Measurements from ENCODE around the gene TEX48.

DNA sequence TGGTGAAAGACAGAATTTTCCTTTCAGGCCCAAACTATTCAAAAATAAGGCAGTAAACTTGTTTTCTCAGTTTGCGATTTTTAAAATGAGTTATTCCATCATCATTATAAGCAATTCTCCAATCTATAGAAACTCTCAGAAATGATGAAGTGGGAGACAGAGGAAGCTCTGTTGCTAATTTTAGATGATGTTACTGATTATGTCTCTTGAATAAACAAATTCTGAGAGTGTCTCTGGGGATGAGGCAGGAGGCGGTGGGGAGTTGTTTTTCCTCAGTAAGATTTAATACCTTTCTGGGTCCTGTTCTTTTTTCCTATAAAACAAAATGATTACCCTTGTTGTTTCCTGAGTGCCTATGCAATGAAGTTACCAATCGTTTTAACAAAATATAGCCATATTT lies 43.9 kb upstream of the TEX48 start:
- TF ChIP-seq SIN3A (IDR thresholded peaks at IDR 0.05; ENCODE audit: borderline replicate concordance, insufficient read depth, low read length) = no peak
- TF ChIP-seq TAF1 (IDR thresholded peaks at IDR 0.05; ENCODE audit: borderline replicate concordance, insufficient read depth, low read length) = no peak
- TF ChIP-seq, protein P1, sequence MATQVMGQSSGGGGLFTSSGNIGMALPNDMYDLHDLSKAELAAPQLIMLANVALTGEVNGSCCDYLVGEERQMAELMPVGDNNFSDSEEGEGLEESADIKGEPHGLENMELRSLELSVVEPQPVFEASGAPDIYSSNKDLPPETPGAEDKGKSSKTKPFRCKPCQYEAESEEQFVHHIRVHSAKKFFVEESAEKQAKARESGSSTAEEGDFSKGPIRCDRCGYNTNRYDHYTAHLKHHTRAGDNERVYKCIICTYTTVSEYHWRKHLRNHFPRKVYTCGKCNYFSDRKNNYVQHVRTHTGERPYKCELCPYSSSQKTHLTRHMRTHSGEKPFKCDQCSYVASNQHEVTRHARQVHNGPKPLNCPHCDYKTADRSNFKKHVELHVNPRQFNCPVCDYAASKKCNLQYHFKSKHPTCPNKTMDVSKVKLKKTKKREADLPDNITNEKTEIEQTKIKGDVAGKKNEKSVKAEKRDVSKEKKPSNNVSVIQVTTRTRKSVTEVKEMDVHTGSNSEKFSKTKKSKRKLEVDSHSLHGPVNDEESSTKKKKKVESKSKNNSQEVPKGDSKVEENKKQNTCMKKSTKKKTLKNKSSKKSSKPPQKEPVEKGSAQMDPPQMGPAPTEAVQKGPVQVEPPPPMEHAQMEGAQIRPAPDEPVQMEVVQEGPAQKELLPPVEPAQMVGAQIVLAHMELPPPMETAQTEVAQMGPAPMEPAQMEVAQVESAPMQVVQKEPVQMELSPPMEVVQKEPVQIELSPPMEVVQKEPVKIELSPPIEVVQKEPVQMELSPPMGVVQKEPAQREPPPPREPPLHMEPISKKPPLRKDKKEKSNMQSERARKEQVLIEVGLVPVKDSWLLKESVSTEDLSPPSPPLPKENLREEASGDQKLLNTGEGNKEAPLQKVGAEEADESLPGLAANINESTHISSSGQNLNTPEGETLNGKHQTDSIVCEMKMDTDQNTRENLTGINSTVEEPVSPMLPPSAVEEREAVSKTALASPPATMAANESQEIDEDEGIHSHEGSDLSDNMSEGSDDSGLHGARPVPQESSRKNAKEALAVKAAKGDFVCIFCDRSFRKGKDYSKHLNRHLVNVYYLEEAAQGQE (IDR thresholded peaks at IDR 0.05; ENCODE audit: insufficient read depth in 1 of 2, low read depth in 2 of 2, low read length in 2 of 2) = no peak
- no peak for TF ChIP-seq FOXP2 (optimal IDR thresholded peaks at IDR 0.05; ENCODE audit: borderline replicate concordance, extremely low read depth, extremely low read length, insufficient read depth)

All from PFSK-1 (cell line).